ENCODE data around the gene NT5C3A. TPM values are rescaled to one million over a fixed set of nuclear protein-coding genes. Genes with fewer than 3 reads are reported as not detected.
"Not testable (repeated sequence)": the region's sequence is repeated elsewhere in the genome, so short reads cannot be mapped to it uniquely, and the experiment has no call there.

NT5C3A gene
- total and polyA plus RNA-seq, 2 donors: 33.0 to 50.0 TPM

DNA sequence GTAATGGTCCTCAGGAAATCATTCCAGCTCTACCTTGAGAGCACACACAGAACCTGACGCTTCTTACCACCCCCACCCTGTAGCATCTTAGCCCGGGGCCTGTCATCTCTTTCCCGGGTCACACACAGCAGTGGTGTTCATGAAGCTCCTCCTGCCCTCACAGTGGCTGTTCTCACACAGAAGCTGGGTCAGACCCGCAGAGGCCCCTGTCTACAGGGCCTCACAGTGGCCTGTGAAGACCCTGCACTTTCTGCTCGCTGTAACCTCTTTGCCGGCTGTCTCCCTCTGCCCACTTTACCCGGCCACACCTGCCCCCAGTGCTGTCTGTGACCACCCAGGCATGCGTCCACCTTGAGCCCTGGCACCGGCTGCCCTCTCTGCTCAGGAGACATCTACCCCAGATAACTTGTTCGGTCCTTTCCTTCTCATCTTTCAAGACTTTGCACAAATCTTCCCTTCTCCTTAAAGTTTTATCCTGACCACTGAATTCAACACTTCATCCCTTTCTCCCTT is 58.4 kb downstream of the NT5C3A start:
- WGBS: 96% methylated on average over 10 of the region's 10 CpGs
- not testable (repeated sequence) for H3K9me3 ChIP-seq (ENCODE audit: control insufficient read depth in 2 of 2, insufficient read depth in 1 of 2, low read length in 1 of 2); H3K27me3 ChIP-seq (ENCODE audit: control insufficient read depth in 2 of 2, insufficient read depth in 1 of 2, low read length in 1 of 2); H3K4me3 ChIP-seq (ENCODE audit: low read length in 2 of 2); H3K27ac ChIP-seq (ENCODE audit: low read depth in 1 of 2, low read length in 1 of 2); H3K36me3 ChIP-seq (ENCODE audit: control insufficient read depth in 2 of 2, insufficient read depth in 2 of 2, low read length in 1 of 2); DNase-seq (ENCODE audit: low read depth in 6 of 9, low spot score in 9 of 9); H3K4me1 ChIP-seq (ENCODE audit: control insufficient read depth in 2 of 2, insufficient read depth in 2 of 2, low read length in 2 of 2)

DNA sequence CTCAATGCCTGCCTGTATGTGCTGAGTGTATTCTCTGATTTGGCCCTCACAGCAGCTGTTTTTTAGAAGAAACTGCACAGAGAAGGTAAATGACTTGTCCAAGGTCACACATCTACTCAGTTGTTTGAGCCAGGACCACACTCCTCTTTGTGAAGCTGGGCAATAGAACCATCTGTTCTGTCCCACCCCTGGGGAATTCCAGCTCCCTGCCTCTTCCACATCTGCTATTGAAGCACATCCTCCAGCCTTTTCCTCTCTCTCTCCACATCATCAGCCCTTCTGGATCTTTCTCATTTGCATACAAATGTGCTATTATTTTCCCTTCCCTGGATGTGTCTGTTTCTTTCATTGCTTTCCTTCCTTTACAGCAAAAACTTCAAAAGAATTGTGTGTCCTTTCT is 59.5 kb downstream of the NT5C3A start:
- H3K4me1 ChIP-seq (ENCODE audit: control insufficient read depth in 2 of 2, insufficient read depth in 2 of 2, low read length in 2 of 2); H3K9me3 ChIP-seq (ENCODE audit: control insufficient read depth in 2 of 2, insufficient read depth in 1 of 2, low read length in 1 of 2); H3K27ac ChIP-seq (ENCODE audit: low read depth in 1 of 2, low read length in 1 of 2); DNase-seq (ENCODE audit: low read depth in 6 of 9, low spot score in 9 of 9); H3K27me3 ChIP-seq (ENCODE audit: control insufficient read depth in 2 of 2, insufficient read depth in 1 of 2, low read length in 1 of 2); H3K36me3 ChIP-seq (ENCODE audit: control insufficient read depth in 2 of 2, insufficient read depth in 2 of 2, low read length in 1 of 2); H3K4me3 ChIP-seq (ENCODE audit: low read length in 2 of 2): not testable (repeated sequence)

GRCh38 chr7:32999380-32999779 is 63.2 kb downstream of the NT5C3A start:
- not testable (repeated sequence) for DNase-seq (ENCODE audit: low read depth in 6 of 9, low spot score in 9 of 9); H3K27ac ChIP-seq (ENCODE audit: low read depth in 1 of 2, low read length in 1 of 2)

DNA sequence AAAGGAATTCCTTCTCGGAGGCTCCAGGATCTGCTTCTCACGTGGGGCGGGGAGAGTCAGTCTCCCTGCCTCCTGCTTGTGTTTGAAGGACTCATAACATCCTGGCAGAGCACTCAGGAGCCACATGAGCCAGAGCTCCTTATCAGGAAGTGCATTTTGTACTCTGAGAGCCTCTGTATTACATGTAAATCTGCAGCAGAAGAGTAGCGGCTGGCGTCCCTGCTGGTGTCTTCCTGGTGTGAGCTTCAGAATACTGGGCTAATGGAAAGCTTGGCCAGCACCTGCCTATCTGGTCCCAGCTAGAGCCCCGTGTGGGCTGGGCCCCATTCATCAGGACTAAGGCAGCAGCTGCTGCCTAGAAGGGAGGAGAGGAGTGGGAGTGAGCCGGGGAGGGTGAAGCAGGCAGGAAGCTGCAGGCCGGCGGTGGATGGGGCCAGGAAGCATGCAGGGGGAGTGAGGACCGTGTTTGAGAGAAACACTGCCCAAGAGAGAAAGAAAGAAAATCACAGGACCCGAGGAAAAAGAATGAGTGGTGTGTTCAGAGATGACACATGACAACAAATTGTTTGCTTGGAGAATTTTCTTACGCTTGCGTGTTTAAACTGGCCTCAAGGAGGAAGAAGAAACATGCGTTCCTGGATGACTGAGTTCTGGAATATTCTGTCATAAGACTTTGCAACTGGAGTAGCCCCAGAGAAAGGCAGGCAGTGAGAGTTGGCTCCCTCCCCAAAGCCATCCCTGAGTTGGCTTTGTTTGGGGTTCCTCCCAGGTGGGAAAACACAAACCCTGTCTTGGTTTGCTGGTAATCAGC is 64.0 kb downstream of the NT5C3A start:
- not testable (repeated sequence) for H3K27me3 ChIP-seq (ENCODE audit: control insufficient read depth in 2 of 2, insufficient read depth in 1 of 2, low read length in 1 of 2); H3K4me3 ChIP-seq (ENCODE audit: low read length in 2 of 2); H3K36me3 ChIP-seq (ENCODE audit: control insufficient read depth in 2 of 2, insufficient read depth in 2 of 2, low read length in 1 of 2); H3K27ac ChIP-seq (ENCODE audit: low read depth in 1 of 2, low read length in 1 of 2); DNase-seq (ENCODE audit: low read depth in 6 of 9, low spot score in 9 of 9); H3K4me1 ChIP-seq (ENCODE audit: control insufficient read depth in 2 of 2, insufficient read depth in 2 of 2, low read length in 2 of 2); H3K9me3 ChIP-seq (ENCODE audit: control insufficient read depth in 2 of 2, insufficient read depth in 1 of 2, low read length in 1 of 2)
- 12% methylated on average over 14 of the region's 14 CpGs for WGBS

More at GRCh38 chr7:32999380-32999779, 63.2 kb downstream of the NT5C3A start:
- not testable (repeated sequence) for H3K27me3 ChIP-seq (ENCODE audit: control insufficient read depth in 2 of 2, insufficient read depth in 1 of 2, low read length in 1 of 2); H3K4me3 ChIP-seq (ENCODE audit: low read length in 2 of 2); H3K36me3 ChIP-seq (ENCODE audit: control insufficient read depth in 2 of 2, insufficient read depth in 2 of 2, low read length in 1 of 2); H3K4me1 ChIP-seq (ENCODE audit: control insufficient read depth in 2 of 2, insufficient read depth in 2 of 2, low read length in 2 of 2); H3K9me3 ChIP-seq (ENCODE audit: control insufficient read depth in 2 of 2, insufficient read depth in 1 of 2, low read length in 1 of 2)
- 62% methylated on average over 4 of the region's 4 CpGs for WGBS

GRCh38 chr7:32997956-32998355 is 64.6 kb downstream of the NT5C3A start:
- not testable (repeated sequence) for H3K4me3 ChIP-seq (ENCODE audit: low read length in 2 of 2); H3K27me3 ChIP-seq (ENCODE audit: control insufficient read depth in 2 of 2, insufficient read depth in 1 of 2, low read length in 1 of 2); DNase-seq (ENCODE audit: low read depth in 6 of 9, low spot score in 9 of 9); H3K4me1 ChIP-seq (ENCODE audit: control insufficient read depth in 2 of 2, insufficient read depth in 2 of 2, low read length in 2 of 2); H3K27ac ChIP-seq (ENCODE audit: low read depth in 1 of 2, low read length in 1 of 2); H3K36me3 ChIP-seq (ENCODE audit: control insufficient read depth in 2 of 2, insufficient read depth in 2 of 2, low read length in 1 of 2); H3K9me3 ChIP-seq (ENCODE audit: control insufficient read depth in 2 of 2, insufficient read depth in 1 of 2, low read length in 1 of 2)
- 83% methylated on average over 3 of the region's 4 CpGs for WGBS

GRCh38 chr7:32992750-32993149 is 69.8 kb downstream of the NT5C3A start:
- not testable (repeated sequence) for H3K27ac ChIP-seq (ENCODE audit: low read depth in 1 of 2, low read length in 1 of 2); DNase-seq (ENCODE audit: low read depth in 6 of 9, low spot score in 9 of 9); H3K9me3 ChIP-seq (ENCODE audit: control insufficient read depth in 2 of 2, insufficient read depth in 1 of 2, low read length in 1 of 2); H3K36me3 ChIP-seq (ENCODE audit: control insufficient read depth in 2 of 2, insufficient read depth in 2 of 2, low read length in 1 of 2); H3K4me3 ChIP-seq (ENCODE audit: low read length in 2 of 2); H3K27me3 ChIP-seq (ENCODE audit: control insufficient read depth in 2 of 2, insufficient read depth in 1 of 2, low read length in 1 of 2)
- 42% methylated on average over 6 of the region's 6 CpGs for WGBS
- H3K4me1 ChIP-seq (ENCODE audit: control insufficient read depth in 2 of 2, insufficient read depth in 2 of 2, low read length in 2 of 2): peaks cover 0 to 12% of the 10 kb centered on the region in 2 donors

GRCh38 chr7:32991975-32992700 is 70.4 kb downstream of the NT5C3A start:
- H3K9me3 ChIP-seq (ENCODE audit: control insufficient read depth in 2 of 2, insufficient read depth in 1 of 2, low read length in 1 of 2); H3K27ac ChIP-seq (ENCODE audit: low read depth in 1 of 2, low read length in 1 of 2): not testable (repeated sequence)
- 6% methylated on average over 9 of the region's 9 CpGs for WGBS

GRCh38 chr7:32991068-32991585 is 71.4 kb downstream of the NT5C3A start:
- H3K27ac ChIP-seq (ENCODE audit: low read depth in 1 of 2, low read length in 1 of 2); DNase-seq (ENCODE audit: low read depth in 6 of 9, low spot score in 9 of 9); H3K27me3 ChIP-seq (ENCODE audit: control insufficient read depth in 2 of 2, insufficient read depth in 1 of 2, low read length in 1 of 2); H3K4me3 ChIP-seq (ENCODE audit: low read length in 2 of 2); H3K9me3 ChIP-seq (ENCODE audit: control insufficient read depth in 2 of 2, insufficient read depth in 1 of 2, low read length in 1 of 2); H3K36me3 ChIP-seq (ENCODE audit: control insufficient read depth in 2 of 2, insufficient read depth in 2 of 2, low read length in 1 of 2): not testable (repeated sequence)
- WGBS: 45% methylated on average over 5 of the region's 5 CpGs
- peaks cover 0 to 12% of the 10 kb centered on the region in 2 donors for H3K4me1 ChIP-seq (ENCODE audit: control insufficient read depth in 2 of 2, insufficient read depth in 2 of 2, low read length in 2 of 2)

More at GRCh38 chr7:32991975-32992700, 70.4 kb downstream of the NT5C3A start:
- H3K27me3 ChIP-seq (ENCODE audit: control insufficient read depth in 2 of 2, insufficient read depth in 1 of 2, low read length in 1 of 2); H3K36me3 ChIP-seq (ENCODE audit: control insufficient read depth in 2 of 2, insufficient read depth in 2 of 2, low read length in 1 of 2); DNase-seq (ENCODE audit: low read depth in 6 of 9, low spot score in 9 of 9); H3K4me3 ChIP-seq (ENCODE audit: low read length in 2 of 2): not testable (repeated sequence)
- H3K4me1 ChIP-seq (ENCODE audit: control insufficient read depth in 2 of 2, insufficient read depth in 2 of 2, low read length in 2 of 2): peaks cover 0 to 12% of the 10 kb centered on the region in 2 donors

GRCh38 chr7:32988148-32988547 is 74.4 kb downstream of the NT5C3A start:
- H3K4me1 ChIP-seq (ENCODE audit: control insufficient read depth in 2 of 2, insufficient read depth in 2 of 2, low read length in 2 of 2): peaks cover 0 to 12% of the 10 kb centered on the region in 2 donors
- 6% methylated on average over 7 of the region's 8 CpGs for WGBS
- DNase-seq (ENCODE audit: low read depth in 6 of 9, low spot score in 9 of 9): peak in 2 of 9 donors; percentile 18 to 33
- not testable (repeated sequence) for H3K27ac ChIP-seq (ENCODE audit: low read depth in 1 of 2, low read length in 1 of 2); H3K4me3 ChIP-seq (ENCODE audit: low read length in 2 of 2); H3K9me3 ChIP-seq (ENCODE audit: control insufficient read depth in 2 of 2, insufficient read depth in 1 of 2, low read length in 1 of 2); H3K27me3 ChIP-seq (ENCODE audit: control insufficient read depth in 2 of 2, insufficient read depth in 1 of 2, low read length in 1 of 2); H3K36me3 ChIP-seq (ENCODE audit: control insufficient read depth in 2 of 2, insufficient read depth in 2 of 2, low read length in 1 of 2)
